ENCODE measurements around the gene GPC1. TPM values are rescaled to one million over a fixed set of nuclear protein-coding genes. Genes with fewer than 3 reads are reported as not detected.

GPC1 gene
- total RNA-seq, 1 donor from 2014 or later, result 14.2 TPM

DNA sequence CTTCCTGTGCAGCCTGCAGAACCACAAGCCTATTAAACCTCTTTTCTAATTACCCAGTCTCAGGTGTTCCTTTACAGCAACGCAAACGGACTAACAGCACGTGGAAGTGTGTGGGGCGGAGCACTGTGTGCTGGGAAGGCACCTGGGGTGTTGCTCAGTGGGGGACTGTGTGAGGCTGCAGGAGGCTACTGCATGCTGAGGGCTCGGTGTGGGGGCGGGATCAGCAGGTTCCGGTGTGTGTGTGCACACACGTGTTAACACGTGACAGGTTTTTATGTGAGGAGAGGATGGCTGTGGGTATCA, 63.4 kb downstream of the GPC1 start:
- Histone ChIP-seq H3K36me3 (no peaks in the 10 kb centered on the region), H3F3A (ENCODE audit: low read depth) (no peaks in the 10 kb centered on the region), H3K4me1 (no peaks in the 10 kb centered on the region), H3K9me3 (ENCODE audit: low read depth) (no peaks in the 10 kb centered on the region), H3K4me2 (no peak overlapping the region), H3K27me3 (no peaks in the 10 kb centered on the region), H3K4me3 (no peak overlapping the region), H3K9ac (no peak overlapping the region), H3K79me2 (ENCODE audit: low read depth) (no peaks in the 10 kb centered on the region), H2AFZ (replicated peaks) (no peak overlapping the region), H4K20me1 (ENCODE audit: low read depth) (no peaks in the 10 kb centered on the region), H3K27ac (no peak overlapping the region)
- Mint-ChIP-seq H3K36me3 (peaks cover 7% of the 10 kb centered on the region), H3K4me1 (no peaks in the 10 kb centered on the region), H3K27ac (no peak overlapping the region), H3K27me3 (ENCODE audit: insufficient read depth, low read depth) (no peaks in the 10 kb centered on the region), H3K9me3 (no peaks in the 10 kb centered on the region), H3K4me3 (no peak overlapping the region)
- TF ChIP-seq, protein P1, sequence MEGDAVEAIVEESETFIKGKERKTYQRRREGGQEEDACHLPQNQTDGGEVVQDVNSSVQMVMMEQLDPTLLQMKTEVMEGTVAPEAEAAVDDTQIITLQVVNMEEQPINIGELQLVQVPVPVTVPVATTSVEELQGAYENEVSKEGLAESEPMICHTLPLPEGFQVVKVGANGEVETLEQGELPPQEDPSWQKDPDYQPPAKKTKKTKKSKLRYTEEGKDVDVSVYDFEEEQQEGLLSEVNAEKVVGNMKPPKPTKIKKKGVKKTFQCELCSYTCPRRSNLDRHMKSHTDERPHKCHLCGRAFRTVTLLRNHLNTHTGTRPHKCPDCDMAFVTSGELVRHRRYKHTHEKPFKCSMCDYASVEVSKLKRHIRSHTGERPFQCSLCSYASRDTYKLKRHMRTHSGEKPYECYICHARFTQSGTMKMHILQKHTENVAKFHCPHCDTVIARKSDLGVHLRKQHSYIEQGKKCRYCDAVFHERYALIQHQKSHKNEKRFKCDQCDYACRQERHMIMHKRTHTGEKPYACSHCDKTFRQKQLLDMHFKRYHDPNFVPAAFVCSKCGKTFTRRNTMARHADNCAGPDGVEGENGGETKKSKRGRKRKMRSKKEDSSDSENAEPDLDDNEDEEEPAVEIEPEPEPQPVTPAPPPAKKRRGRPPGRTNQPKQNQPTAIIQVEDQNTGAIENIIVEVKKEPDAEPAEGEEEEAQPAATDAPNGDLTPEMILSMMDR (IDR thresholded peaks at IDR 0.05), result no peak
- no peak for TF ChIP-seq EZH2 (IDR thresholded peaks at IDR 0.05)
- no peak for TF ChIP-seq EZH2phosphoT487 (IDR thresholded peaks at IDR 0.05)
- DNase-seq (ENCODE audit: low spot score), result no peak

DNA sequence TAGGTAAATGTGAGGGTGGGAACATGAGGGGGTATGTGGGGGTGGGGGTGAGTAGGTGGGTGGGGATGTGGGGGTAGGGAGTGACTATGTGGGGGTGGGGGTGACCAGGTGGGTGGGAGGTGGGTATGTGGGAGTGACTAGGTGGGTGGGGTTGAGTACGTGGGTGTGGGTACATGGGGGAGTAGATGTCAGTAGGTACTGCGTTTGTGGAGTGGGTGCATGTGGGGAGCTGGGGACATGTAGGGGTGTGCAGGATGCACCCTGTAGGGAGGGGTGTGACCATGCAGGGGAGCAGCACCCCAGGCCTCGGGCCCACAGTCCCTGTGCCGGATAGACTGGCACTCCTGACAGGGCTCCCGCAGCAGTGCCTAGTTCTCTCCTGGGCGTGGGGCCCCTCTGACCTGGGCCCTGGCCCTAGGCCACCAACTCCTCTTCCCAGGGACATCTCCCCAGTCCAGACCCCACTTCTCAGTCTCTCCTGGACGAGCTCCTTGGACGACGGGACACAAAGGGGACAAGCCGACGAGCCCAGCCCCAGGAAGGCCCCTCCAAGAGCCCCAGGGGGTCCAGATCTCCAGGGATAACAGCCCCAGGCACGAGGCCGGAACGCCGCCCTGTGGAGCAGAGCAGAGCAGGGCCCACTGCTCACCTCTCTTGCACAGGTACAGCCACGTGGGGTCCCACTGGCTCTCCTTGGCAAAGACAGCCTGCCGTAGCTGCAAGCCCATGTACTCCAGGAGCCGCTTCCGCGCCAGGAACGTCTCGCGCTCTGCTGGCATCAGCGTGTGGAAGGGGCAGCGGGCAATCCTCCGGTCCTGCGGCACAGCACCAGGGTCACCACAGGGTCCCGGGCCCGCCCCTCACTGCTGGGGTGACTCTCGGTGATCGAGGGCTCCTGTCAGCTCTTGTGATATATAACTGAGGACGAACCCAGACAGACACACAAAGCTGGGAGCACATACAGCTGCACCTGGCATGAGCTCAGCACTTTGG, 64.1 kb downstream of the GPC1 start:
- no peak overlapping the region for H3K4me3 Mint-ChIP-seq
- Histone ChIP-seq H3K4me1 (no peaks in the 10 kb centered on the region), H3K4me3 (no peak overlapping the region), H3K9me3 (ENCODE audit: low read depth) (no peaks in the 10 kb centered on the region), H2AFZ (replicated peaks) (no peak overlapping the region), H3K36me3 (no peaks in the 10 kb centered on the region), H3K4me2 (no peak overlapping the region), H3K9ac (no peak overlapping the region), H3K79me2 (ENCODE audit: low read depth) (no peaks in the 10 kb centered on the region), H4K20me1 (ENCODE audit: low read depth) (no peaks in the 10 kb centered on the region), H3F3A (ENCODE audit: low read depth) (no peaks in the 10 kb centered on the region), H3K27me3 (no peaks in the 10 kb centered on the region), H3K27ac (no peak overlapping the region)
- no peak for TF ChIP-seq EZH2phosphoT487 (IDR thresholded peaks at IDR 0.05)
- TF ChIP-seq, protein P1 (IDR thresholded peaks at IDR 0.05), result no peak
- no peak for TF ChIP-seq EZH2 (IDR thresholded peaks at IDR 0.05)
- DNase-seq (ENCODE audit: low spot score), result no peak
- H3K27ac Mint-ChIP-seq, result no peak overlapping the region
- no peaks in the 10 kb centered on the region for H3K9me3 Mint-ChIP-seq
- H3K4me1 Mint-ChIP-seq, result no peaks in the 10 kb centered on the region
- H3K27me3 Mint-ChIP-seq (ENCODE audit: insufficient read depth, low read depth), result no peaks in the 10 kb centered on the region
- peaks cover 7% of the 10 kb centered on the region for H3K36me3 Mint-ChIP-seq

DNA sequence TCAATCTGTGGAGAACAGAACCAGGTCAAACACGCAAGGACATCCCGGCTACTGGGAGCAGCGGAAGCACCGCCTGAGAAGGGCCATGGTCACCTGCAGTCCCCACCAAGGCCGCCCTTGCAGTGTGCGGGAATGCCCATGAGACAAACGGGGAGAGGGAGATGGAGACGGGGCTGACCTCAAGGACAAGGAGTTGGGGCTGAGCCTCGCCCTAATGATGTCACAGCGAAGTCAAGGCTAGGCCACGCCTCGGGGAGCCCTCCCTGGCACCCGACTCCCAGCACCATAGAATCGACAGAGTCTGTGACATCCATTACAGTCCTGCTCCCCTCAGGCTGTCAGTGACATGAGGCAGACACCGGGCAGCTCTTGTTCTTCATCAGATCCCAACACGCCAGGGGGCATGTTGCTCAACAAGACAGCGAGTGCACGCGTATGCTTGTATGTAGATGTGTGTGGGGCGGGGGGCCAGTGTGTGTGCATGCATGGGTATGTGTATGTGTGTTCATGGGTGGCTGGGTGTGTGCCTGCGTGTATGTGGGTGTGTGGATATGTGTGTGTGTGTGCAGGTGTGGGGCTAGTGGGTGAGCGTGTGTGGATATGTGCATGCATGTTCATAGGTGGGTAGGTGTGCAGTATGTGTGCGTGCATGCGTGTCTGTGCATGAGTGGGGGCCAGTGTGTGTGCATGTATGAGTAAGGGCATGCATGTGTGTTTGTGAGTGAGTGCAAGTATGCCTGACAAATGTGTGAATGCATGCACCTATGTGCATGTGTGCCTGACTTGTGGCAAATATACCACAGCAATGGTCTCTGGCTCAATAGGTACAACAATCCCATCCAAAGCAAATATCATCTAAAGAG, 65.3 kb downstream of the GPC1 start:
- Histone ChIP-seq H3K4me2 (no peak overlapping the region), H3F3A (ENCODE audit: low read depth) (no peaks in the 10 kb centered on the region), H4K20me1 (ENCODE audit: low read depth) (no peaks in the 10 kb centered on the region), H3K4me1 (no peaks in the 10 kb centered on the region), H3K9me3 (ENCODE audit: low read depth) (no peaks in the 10 kb centered on the region), H3K27ac (no peak overlapping the region), H3K79me2 (ENCODE audit: low read depth) (no peaks in the 10 kb centered on the region), H3K9ac (no peak overlapping the region), H3K4me3 (no peak overlapping the region), H2AFZ (replicated peaks) (no peak overlapping the region), H3K36me3 (no peaks in the 10 kb centered on the region), H3K27me3 (no peaks in the 10 kb centered on the region)
- no peak overlapping the region for H3K4me3 Mint-ChIP-seq
- H3K9me3 Mint-ChIP-seq, result no peaks in the 10 kb centered on the region
- DNase-seq (ENCODE audit: low spot score), result no peak
- TF ChIP-seq EZH2phosphoT487 (IDR thresholded peaks at IDR 0.05) (no peak), EZH2 (IDR thresholded peaks at IDR 0.05) (no peak)
- TF ChIP-seq, protein P1 (IDR thresholded peaks at IDR 0.05), result no peak
- no peak overlapping the region for H3K27ac Mint-ChIP-seq
- no peaks in the 10 kb centered on the region for H3K4me1 Mint-ChIP-seq
- H3K27me3 Mint-ChIP-seq (ENCODE audit: insufficient read depth, low read depth), result peaks cover 2% of the 10 kb centered on the region
- H3K36me3 Mint-ChIP-seq, result peaks cover 3% of the 10 kb centered on the region

All from neural progenitor cell (in vitro differentiated cells).